GM18519 (cell line): Measurements from ENCODE around the gene SPINK7.

Source experiments
- ATAC-seq: cut with Tn5 transposase; IDR thresholded peaks from one replicate; pipeline ENCODE4 v1.9.1; 2021; ENCODE audit warnings: mild to moderate bottlenecking, moderate library complexity; ENCODE audit not compliant: unreplicated experiment, low FRiP score

Gene SPINK7

DNA sequence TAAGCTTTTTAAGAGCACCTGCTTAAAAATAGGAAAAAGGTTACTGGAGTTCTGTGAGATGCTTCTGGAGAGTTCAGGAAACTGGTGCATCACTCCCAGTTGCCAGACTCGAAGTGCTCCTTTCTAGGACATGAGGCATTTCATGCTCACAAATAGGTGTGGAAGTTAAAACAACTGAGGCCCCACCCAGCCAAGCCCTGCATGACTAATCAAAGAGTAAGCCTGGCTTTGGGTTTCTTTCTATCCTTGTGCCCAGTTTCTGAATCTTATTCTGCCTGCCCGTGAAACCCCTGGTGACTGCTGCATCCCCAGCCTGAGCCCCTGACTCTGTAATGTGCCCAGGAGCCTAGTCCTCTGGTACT lies 30.8 kb downstream of the SPINK7 start:
- no peak for ATAC-seq

DNA sequence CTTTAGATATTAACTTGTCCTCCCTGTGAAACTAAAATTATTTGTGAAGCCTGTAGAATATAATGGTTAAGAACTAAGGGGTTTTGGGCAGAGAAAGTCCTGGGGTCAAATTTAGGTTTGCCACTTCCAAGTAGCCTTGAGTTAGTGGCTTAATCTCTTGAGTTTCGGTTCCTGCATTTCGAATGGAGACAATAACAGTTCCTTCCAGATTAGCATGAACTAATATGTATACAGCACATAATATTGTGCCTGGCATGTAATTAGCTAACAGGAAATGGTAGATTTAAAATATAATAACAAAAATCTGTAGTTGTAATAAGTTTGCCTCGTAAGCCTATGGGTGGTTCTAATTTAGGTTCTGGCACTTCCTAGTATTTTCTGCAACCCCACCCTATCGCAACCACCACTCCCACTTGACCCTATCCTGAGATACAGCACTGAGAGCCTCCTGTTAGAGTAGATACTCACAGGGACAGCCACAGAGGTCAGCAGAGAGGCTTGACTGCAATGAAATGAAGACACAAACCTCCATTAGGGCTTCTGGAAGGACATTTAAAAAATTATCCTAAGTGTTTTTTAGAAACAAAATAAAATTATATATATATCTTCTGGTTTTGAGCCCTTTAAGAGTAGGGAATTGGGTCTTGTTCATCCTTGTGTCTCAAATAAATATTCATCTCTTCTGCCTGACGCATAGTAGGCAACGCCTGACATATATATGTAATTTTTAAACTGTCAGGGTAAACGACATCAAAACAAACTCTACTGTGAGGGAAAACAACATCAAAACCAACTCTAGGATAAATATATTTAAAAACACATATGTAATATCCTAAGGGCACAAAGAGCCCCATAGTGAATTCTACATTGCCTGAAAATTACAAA lies 31.6 kb downstream of the SPINK7 start:
- ATAC-seq: no peak

DNA sequence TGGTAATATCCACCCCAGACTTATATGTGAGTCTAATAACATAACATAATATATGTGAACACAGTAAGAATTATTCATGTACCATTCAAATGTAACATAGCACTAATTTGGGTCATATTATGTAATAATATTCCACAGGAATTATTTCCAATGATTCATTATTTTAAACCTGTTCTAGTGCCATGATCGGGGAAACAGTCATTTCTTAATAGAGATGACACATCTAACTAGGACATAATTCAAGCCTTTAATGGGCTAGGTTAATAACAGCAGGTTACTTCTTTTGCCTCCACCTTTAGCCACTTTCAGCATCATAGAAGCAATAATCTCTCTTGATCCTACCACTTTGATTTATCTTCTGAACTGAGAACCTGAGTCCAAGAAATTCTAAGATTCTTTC lies 35.5 kb downstream of the SPINK7 start:
- no peak for ATAC-seq

DNA sequence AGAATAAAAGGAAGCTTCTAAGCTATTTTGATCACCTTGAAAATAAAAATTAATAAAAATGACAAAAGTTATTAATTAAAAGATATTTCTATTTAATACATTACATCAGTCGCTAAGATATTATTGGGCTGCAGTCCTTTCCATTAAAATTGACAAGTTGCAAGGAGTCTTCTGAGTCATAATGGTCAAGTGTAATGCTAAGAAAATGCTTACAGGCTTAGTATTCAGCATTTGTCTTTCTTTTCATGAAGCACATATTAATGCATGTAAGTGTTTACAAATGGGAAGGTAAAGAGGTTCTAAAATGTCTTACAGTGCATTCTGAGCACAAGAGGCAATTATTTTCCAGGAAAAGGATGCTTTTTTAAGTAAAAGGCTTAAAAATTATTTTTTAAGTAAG lies 40.5 kb downstream of the SPINK7 start:
- no peak for ATAC-seq

DNA sequence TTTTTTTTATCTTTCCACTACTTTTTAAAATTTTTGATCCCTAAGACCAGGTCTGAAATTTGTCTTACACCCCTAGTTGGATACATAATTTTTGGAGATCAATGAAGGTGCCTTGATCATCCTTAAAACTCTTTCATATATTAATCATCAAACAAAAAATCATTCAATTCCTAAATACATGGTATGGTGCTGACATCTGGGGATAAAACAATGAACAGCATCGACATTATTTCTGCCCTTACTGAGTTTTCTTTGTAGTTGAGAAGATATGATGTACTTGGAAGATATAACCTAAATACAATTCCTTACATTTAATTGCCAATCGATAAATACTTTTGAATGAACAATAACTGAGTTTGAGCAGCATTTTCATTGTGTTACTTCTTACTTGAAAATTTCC lies 41.4 kb downstream of the SPINK7 start:
- no peak for ATAC-seq

DNA sequence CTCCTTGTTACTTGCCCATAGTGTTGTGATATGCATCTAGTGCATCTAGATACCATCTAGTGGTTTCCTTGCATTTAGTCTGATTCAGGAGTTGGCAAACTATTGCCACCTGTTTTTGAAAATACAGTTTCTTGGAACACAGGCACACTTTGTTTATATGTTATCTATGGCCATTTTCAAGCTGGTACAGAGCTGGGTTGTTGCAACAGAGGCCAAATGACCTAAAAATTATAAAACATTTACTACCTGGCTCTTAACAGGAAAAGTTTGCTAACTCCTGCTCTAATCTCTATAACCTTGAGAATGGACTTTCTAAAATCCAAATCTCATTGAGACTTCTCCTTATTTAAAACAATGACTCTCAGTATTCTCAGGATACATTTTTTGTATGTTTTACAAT lies 52.1 kb downstream of the SPINK7 start:
- no peak for ATAC-seq
